H9 (cell line): ENCODE measurements around the gene BUD13. TPM values are rescaled to one million over a fixed set of nuclear protein-coding genes. Genes with fewer than 3 reads are reported as not detected.

Source experiments
- DNase-seq: peaks from one replicate; pipeline ENCODE4 v3.0.0-alpha.2; 2017
- H2AFZ ChIP-seq: one replicate; pipeline ENCODE4 v1.6.1; 2013; ENCODE audit warnings: mild to moderate bottlenecking, low read length, control low read depth, moderate library complexity
- H2AK5ac ChIP-seq: 2 replicates; pipeline ENCODE4 v1.6.1; 2013; ENCODE audit warnings: low read length, control low read depth, mixed read lengths; ENCODE audit not compliant: insufficient read length
- H2BK120ac ChIP-seq: one replicate; pipeline ENCODE4 v1.6.1; 2013; ENCODE audit warnings: low read depth, mild to moderate bottlenecking, low read length, control low read depth, inconsistent platforms; ENCODE audit not compliant: poor library complexity, severe bottlenecking
- H2BK12ac ChIP-seq: 2 replicates; pipeline ENCODE4 v1.6.1; 2013; ENCODE audit warnings: low read length, control low read depth, mixed read lengths, low read depth; ENCODE audit not compliant: insufficient read length
- H2BK15ac ChIP-seq: 2 replicates; pipeline ENCODE4 v1.6.1; 2013; ENCODE audit warnings: low read depth, low read length, control low read depth
- H2BK20ac ChIP-seq: one replicate; pipeline ENCODE4 v1.6.1; 2013; ENCODE audit warnings: low read depth, mild to moderate bottlenecking, low read length, control low read depth, inconsistent platforms; ENCODE audit not compliant: poor library complexity, severe bottlenecking
- H2BK5ac ChIP-seq: 2 replicates; pipeline ENCODE4 v1.6.1; 2013; ENCODE audit warnings: low read length, control low read depth, mixed read lengths; ENCODE audit not compliant: insufficient read length
- H3K14ac ChIP-seq: 2 replicates; pipeline ENCODE4 v1.6.1; 2013; ENCODE audit warnings: low read length, control low read depth; ENCODE audit not compliant: insufficient read depth
- H3K18ac ChIP-seq: 2 replicates; pipeline ENCODE4 v1.6.1; 2013; ENCODE audit warnings: low read depth, mild to moderate bottlenecking, mixed read lengths, low read length, control low read depth; ENCODE audit not compliant: insufficient read length
- H3K23ac ChIP-seq: 2 replicates; pipeline ENCODE4 v1.6.1; 2013; ENCODE audit warnings: low read length, control low read depth, mixed read lengths, low read depth; ENCODE audit not compliant: insufficient read length
- H3K23me2 ChIP-seq: 2 replicates; pipeline ENCODE4 v1.6.1; 2013; ENCODE audit warnings: low read depth, mild to moderate bottlenecking, mixed read lengths, low read length, control low read depth; ENCODE audit not compliant: insufficient read length, poor library complexity, severe bottlenecking
- H3K27ac ChIP-seq: 2 replicates; pipeline ENCODE4 v1.5.1; 2013; ENCODE audit warnings: low read length, control low read depth, mixed read lengths, low read depth; ENCODE audit not compliant: insufficient read length
- H3K27me3 ChIP-seq: 2 replicates; pipeline ENCODE4 v1.6.1; 2013; ENCODE audit warnings: low read length, control low read depth, inconsistent platforms; ENCODE audit not compliant: insufficient read depth
- H3K4ac ChIP-seq: 2 replicates; pipeline ENCODE4 v1.6.1; 2013; ENCODE audit warnings: low read depth, mild to moderate bottlenecking, control low read depth, inconsistent platforms, low read length, moderate library complexity
- H3K4me1 ChIP-seq: 2 replicates; pipeline ENCODE4 v1.6.1; 2013; ENCODE audit warnings: low read length, control low read depth, inconsistent platforms; ENCODE audit not compliant: insufficient read depth
- H3K4me2 ChIP-seq: 2 replicates; pipeline ENCODE4 v1.6.1; 2013; ENCODE audit warnings: low read length, control low read depth, mixed read lengths; ENCODE audit not compliant: insufficient read length, insufficient read depth
- H3K56ac ChIP-seq: 2 replicates; pipeline ENCODE4 v1.6.1; 2013; ENCODE audit warnings: low read depth, mild to moderate bottlenecking, mixed read lengths, low read length, control low read depth; ENCODE audit not compliant: insufficient read length
- H3K79me1 ChIP-seq: 2 replicates; pipeline ENCODE4 v1.6.1; 2013; ENCODE audit warnings: low read depth, mild to moderate bottlenecking, moderate library complexity, low read length, control low read depth, inconsistent platforms; ENCODE audit not compliant: insufficient read depth, poor library complexity, severe bottlenecking
- H3K79me2 ChIP-seq: 2 replicates; pipeline ENCODE4 v1.6.1; 2013; ENCODE audit warnings: low read length, control low read depth, inconsistent platforms; ENCODE audit not compliant: insufficient read depth
- H3K9ac ChIP-seq: 2 replicates; pipeline ENCODE4 v1.6.1; 2013; ENCODE audit warnings: low read length, control low read depth, mixed read lengths; ENCODE audit not compliant: insufficient read length; ENCODE audit errors: extremely low read depth
- H3K9me3 ChIP-seq: one replicate; pipeline ENCODE4 v1.6.1; 2013; ENCODE audit warnings: low read depth, low read length, inconsistent platforms; ENCODE audit not compliant: control insufficient read depth
- H3T11ph ChIP-seq: one replicate; pipeline ENCODE4 v1.6.1; 2013; ENCODE audit warnings: mild to moderate bottlenecking, low read length, control low read depth, inconsistent platforms
- H4K20me1 ChIP-seq: one replicate; pipeline ENCODE4 v1.6.1; 2013; ENCODE audit not compliant: control insufficient read depth, insufficient read length, insufficient read depth
- H4K5ac ChIP-seq: 2 replicates; pipeline ENCODE4 v1.6.1; 2013; ENCODE audit warnings: low read depth, mild to moderate bottlenecking, mixed read lengths, low read length, control low read depth; ENCODE audit not compliant: insufficient read length
- H4K8ac ChIP-seq: replicated peaks from 2 replicates; pipeline ENCODE4 v1.6.1; 2013; ENCODE audit warnings: low read length, control low read depth, mixed read lengths, low read depth; ENCODE audit not compliant: insufficient read length
- H4K91ac ChIP-seq: 2 replicates; pipeline ENCODE4 v1.6.1; 2013; ENCODE audit warnings: low read depth, mild to moderate bottlenecking, moderate library complexity, mixed read lengths, low read length, control low read depth; ENCODE audit not compliant: insufficient read length
- H3K27ac Mint-ChIP-seq, 3 experiments: 2 replicates in 2 of 3; 3 replicates in 1 of 3; pipeline ENCODE4 v1.8.0; 2020 to 2021; ENCODE audit warnings: mixed read lengths in 3 of 3, mild to moderate bottlenecking in 1 of 3, moderate library complexity in 1 of 3
- H3K27me3 Mint-ChIP-seq: 2 replicates; pipeline ENCODE4 v1.8.0; 2021; ENCODE audit warnings: low read depth, mild to moderate bottlenecking, moderate library complexity, mixed read lengths
- H3K36me3 Mint-ChIP-seq, 3 experiments: 2 replicates in 2 of 3; 3 replicates in 1 of 3; pipeline ENCODE4 v1.8.0; 2020 to 2021; ENCODE audit warnings: low read depth in 3 of 3, mixed read lengths in 3 of 3; ENCODE audit not compliant: insufficient read depth in 1 of 3
- H3K4me1 Mint-ChIP-seq, 2 experiments: 2 replicates each; pipeline ENCODE4 v1.8.0; 2020; ENCODE audit warnings: mixed read lengths in 2 of 2
- H3K4me3 Mint-ChIP-seq, 2 experiments: 2 replicates in 1 of 2; 3 replicates in 1 of 2; pipeline ENCODE4 v1.8.0; 2020 to 2021; ENCODE audit warnings: mild to moderate bottlenecking in 2 of 2, mixed read lengths in 2 of 2, moderate library complexity in 1 of 2
- H3K9me3 Mint-ChIP-seq, 2 experiments: 2 replicates in 1 of 2; 3 replicates in 1 of 2; pipeline ENCODE4 v1.8.0; 2020; ENCODE audit warnings: mild to moderate bottlenecking in 2 of 2, mixed read lengths in 2 of 2, moderate library complexity in 1 of 2
- CTCF ChIP-seq: fragments of 200-600 bp; sonication (generic); conservative IDR thresholded peaks from 3 replicates; pipeline ENCODE4 v1.8.0; 2021; ENCODE audit warnings: antibody characterized with exemption, mild to moderate bottlenecking
- WGBS: extraction: QIAGEN DNeasy Blood & Tissue Kit; methylation state at CpG from one replicate; pipeline ENCODE4 v1.1.7; 2013; ENCODE audit warnings: missing lambda C conversion rate, low lambda C conversion rate, mixed read lengths; ENCODE audit not compliant: insufficient read length; ENCODE audit errors: extremely low coverage; 5-methylcytosine and 5-hydroxymethylcytosine counted together
- total RNA-seq: library from RNA; stranded (reverse); gene quantifications from 2 replicates; pipeline ENCODE4 v1.2.1, GENCODE V29; 2021

BUD13 gene
- total RNA-seq, 1 experiment from 2014 or later = 30.0 TPM

- H3K14ac ChIP-seq = peak within 1 kb of the TSS; percentile 74
- no peaks in the 10 kb centered on the region; the same call in 1 of the 2 replicates for H3K4me1 ChIP-seq
- Mint-ChIP-seq H3K27ac (peak within 1 kb of the TSS; percentile 29 to 85 (median 79); a peak in 6 of 7 replicates), H3K27me3 (peaks cover 22% of the 10 kb centered on the region), H3K9me3 (no peaks in the 10 kb centered on the region), H3K36me3 (peaks cover 25 to 43% (median 41%) of the 10 kb centered on the region in 3 experiments), H3K4me1 (peaks cover 20 to 26% of the 10 kb centered on the region in 2 experiments), H3K4me3 (peak within 1 kb of the TSS; percentile 88 to 91)
- no peak within 1 kb of the TSS for H2BK5ac ChIP-seq
- H3K9ac ChIP-seq = peak within 1 kb of the TSS; percentile 76
- no peak within 1 kb of the TSS for H3K23ac ChIP-seq
- peaks cover 5% of the 10 kb centered on the region for H3K79me1 ChIP-seq
- H4K91ac ChIP-seq = no peak within 1 kb of the TSS
- peaks cover 2% of the 10 kb centered on the region; the same call in 1 of the 2 replicates for H3K79me2 ChIP-seq
- H3K27ac ChIP-seq = no peak within 1 kb of the TSS
- no peaks in the 10 kb centered on the region; the same call in 1 of the 2 replicates for H3K27me3 ChIP-seq
- peak within 1 kb of the TSS; percentile 83 for H2AFZ ChIP-seq
- no peak within 1 kb of the TSS for H2AK5ac ChIP-seq
- H2BK20ac ChIP-seq = no peak within 1 kb of the TSS
- no peak within 1 kb of the TSS for H4K5ac ChIP-seq
- no peak within 1 kb of the TSS for H2BK15ac ChIP-seq
- DNase-seq = peak; percentile 76
- H3T11ph ChIP-seq = no peak within 1 kb of the TSS
- H3K4ac ChIP-seq = no peak within 1 kb of the TSS
- no peak within 1 kb of the TSS for H3K56ac ChIP-seq
- peaks cover 13% of the 10 kb centered on the region for H3K23me2 ChIP-seq
- H3K18ac ChIP-seq = peak within 1 kb of the TSS; percentile 69
- H3K9me3 ChIP-seq = no peaks in the 10 kb centered on the region
- no peaks in the 10 kb centered on the region for H4K20me1 ChIP-seq
- no peak within 1 kb of the TSS for H2BK12ac ChIP-seq
- WGBS = no CpG with 5 or more reads among the region's 56 CpGs
- TF ChIP-seq CTCF = no peak
- no peak within 1 kb of the TSS for H4K8ac ChIP-seq
- H2BK120ac ChIP-seq = no peak within 1 kb of the TSS
- H3K4me2 ChIP-seq = peak within 1 kb of the TSS; percentile 88
These were observed 15.1 kb upstream of the BUD13 start, which contains the start of gene ZPR1 for GRCh38 chr11:116787786-116788486. Gene ZPR1 (minus strand): TSS chr11:116788023. CDS start chr11:116787990, 33 bp downstream.
